Hematopoietic multipotent progenitor cell treated with erythropoietin and hydrocortisone succinate and interleukin-3 and kit ligand, for 4 days (in vitro differentiated cells): ENCODE measurements around the gene COMMD1.
"Not testable (repeated sequence)": the region's sequence is repeated elsewhere in the genome, so short reads cannot be mapped to it uniquely, and the experiment has no call there.

Experiments used
- DNase-seq: peaks from one replicate; pipeline ENCODE4 v3.0.0-alpha.2; 2015

The COMMD1 gene

DNA sequence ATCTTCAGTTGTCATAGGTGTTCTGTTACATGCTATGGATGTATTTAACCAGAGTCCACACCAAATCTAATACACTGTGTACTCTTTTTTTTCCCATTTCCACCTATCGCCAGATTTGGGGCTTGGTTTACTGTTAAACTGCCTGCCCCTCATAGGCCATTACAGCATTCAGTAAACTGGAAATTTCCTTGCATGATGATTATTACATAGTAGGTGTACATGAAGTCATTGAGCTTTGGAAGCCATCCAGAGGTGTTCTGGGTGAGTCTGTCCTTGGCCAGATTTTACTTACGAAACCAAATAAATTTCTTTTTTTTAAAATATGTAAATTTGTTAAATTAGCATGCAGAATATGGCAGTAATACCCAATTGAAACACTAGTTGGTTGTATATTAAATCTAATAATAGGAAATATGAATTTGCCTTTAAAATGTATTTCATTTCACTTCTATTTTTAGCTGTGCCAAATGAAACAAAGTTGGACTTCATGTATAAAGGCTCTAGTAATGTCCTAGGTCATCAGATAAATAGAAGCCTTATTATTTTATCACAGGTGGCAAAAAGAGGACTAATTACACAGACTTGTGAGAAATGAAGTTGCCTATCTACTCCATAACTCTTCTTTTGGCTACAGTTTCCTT lies 60.7 kb downstream of the COMMD1 start:
- DNase-seq, result no peak

DNA sequence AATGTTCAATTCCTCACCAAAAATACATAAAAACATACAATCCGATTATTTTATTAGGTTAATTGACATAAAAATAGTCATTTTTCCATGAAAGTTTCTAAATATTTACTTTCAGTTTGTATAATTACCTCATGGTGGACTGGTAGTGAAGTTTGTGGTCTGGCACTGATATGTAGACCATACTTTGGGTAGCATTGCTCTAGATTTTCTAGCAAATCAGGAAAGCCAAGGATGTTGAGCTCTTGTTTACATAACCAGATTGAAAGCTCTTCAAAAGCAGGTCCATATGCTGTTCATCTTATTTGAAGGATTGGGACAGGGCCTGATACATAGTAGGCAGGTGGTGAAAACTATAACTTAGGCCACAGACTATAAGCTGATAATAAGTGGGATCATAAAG lies 61.8 kb downstream of the COMMD1 start:
- DNase-seq, result peak; percentile 13

DNA sequence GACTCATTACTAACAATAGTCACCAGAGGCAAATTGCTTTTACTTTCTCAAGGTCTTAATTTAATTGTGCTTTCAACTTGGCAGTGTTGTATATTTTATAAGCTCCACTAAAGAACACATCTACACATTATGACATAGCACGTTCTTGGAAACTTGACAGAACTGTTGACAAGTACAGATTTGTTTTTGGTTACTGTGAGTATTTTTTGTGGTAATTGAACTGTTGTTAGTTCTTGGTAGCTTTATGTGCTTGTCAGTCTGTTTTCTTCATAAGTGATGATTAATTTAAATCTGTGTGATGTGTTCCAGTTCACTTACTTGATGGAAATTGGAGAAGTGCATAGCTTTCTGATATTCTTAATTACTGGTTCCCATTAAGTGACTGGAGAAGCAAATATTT lies 63.9 kb downstream of the COMMD1 start:
- no peak for DNase-seq

DNA sequence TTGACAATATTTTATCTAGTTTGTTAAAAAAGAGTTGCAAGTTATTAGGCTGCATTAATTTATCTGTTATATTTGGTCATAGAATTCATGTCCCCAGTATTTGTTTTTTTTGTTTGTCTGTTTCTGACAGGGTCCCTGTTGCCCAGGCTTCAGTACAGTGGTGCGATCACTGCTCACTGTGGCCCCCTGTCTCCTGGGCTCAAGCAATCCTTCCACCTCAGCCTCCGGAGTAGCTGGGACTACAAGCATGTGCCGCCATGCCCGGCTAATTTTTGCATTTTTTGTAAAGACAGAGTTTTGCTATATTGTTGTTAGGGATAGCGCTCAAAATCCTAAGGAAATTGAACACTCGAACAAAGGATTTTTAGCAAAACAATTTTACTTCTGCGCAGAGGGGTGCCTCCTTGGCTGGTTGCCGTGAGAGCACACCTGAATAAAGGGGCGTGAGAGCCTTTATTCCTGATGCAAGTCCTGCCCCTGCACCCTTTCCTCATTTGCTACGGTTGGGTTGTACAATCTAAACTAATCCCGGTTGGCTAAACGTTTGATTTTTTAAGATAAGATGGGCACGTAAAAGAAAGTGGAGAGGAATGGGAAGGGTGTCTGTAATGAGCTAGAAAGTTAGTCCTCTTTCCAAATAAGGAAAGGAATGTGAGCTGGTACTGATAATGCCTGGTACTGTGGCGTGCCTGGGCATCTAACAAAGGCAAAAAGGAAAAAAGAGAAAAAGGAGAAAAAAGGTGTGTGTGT lies 65.5 kb downstream of the COMMD1 start:
- no peak for DNase-seq

DNA sequence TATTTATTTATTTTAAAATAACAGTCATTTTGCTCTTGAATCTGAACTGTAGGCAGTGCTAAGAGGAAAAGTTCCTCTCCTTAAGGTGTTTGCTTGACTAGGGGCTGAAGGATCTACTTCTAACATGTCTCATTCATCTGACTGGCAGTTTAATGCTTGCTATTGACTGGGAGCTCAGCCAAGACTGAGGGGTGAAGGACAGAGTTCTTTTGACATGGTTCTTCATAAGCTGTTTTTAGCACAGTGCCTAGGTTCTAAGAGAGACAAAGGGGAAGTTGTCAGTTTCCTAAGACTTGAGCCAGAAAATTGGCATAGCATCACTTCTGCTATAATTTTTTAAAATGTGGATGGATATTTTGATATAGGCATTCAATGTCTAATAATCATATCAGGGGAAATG lies 73.0 kb downstream of the COMMD1 start:
- DNase-seq, result peak; percentile 85

DNA sequence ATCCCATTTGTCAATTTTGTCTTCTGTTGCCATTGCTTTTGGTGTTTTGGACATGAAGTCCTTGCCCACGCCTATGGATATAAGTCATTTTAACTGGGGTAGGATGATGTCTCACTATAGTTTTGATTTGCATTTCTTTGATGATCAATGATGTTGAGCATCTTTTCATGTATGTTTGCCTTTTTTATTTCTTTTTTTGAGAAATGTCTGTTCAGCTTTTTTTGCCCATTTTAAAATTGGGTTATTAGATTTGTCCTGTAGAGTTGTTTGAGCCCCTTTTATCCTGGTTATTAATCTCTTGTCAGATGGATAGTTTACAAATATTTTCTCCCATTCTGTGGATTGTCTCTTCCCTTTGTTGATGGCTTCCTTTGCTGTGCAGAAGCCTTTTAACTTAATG lies 75.3 kb downstream of the COMMD1 start:
- DNase-seq, result no peak

DNA sequence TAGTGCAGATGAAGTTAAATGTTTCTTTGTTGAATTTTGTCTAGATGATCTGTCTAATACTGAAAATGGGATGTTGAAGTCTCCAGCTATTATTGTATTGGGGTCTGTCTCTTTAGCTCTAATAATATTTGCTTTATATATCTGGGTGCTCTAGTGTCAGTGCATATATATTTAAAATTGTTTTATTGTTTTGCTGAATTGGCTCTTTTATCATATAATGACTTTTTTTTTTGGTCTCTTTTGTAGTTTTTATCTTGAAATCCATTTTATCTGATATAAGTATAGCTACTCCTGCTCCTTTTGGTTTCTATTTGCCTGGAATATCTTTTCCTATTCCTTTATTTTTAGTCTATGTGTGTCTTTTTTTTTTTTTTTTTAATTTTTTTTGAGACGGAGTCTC lies 79.2 kb downstream of the COMMD1 start:
- DNase-seq, result no peak

DNA sequence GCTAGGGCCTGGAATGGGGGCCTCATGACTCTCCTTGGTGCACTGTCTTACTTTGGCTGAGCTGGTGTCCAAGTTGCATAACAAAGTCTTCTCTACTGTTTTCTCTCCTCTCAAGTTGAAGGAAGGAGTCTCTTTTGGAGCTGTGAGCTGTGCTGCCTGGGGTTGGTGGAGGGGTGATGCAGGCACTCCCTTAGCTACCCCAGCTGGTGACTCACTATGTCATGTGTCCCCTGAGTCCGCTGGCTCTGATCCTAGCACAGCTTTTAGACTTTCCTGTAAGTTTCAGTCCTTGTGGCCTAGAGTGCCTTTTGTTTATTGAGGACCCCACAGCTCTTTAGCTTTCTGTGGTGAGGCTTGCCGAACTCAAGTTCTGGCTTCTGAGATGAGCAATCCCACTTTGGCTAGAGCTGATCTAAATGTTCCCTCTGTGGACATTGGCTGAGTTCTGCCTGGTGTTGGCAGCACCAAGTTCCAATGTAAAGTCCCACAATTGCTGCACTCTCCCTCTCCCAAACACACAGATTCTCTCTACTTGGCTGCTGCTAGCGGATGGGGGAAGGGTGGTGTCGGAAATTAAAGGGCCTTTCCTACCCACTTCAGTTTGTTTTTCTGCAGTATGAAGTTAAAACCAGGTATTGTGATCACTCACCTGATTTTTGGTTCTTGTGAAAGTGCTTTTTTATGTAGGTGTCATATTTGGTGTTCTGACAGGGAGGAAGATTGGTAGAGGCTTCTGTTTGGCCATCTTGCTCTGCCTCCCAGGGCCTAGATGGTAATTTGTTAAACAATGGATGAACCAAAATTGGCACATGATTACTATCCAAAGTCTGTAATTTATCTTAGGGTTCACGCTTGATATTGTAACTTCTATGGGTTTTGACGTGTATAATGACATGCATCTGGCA lies 83.2 kb downstream of the COMMD1 start:
- peak; percentile 18 for DNase-seq

DNA sequence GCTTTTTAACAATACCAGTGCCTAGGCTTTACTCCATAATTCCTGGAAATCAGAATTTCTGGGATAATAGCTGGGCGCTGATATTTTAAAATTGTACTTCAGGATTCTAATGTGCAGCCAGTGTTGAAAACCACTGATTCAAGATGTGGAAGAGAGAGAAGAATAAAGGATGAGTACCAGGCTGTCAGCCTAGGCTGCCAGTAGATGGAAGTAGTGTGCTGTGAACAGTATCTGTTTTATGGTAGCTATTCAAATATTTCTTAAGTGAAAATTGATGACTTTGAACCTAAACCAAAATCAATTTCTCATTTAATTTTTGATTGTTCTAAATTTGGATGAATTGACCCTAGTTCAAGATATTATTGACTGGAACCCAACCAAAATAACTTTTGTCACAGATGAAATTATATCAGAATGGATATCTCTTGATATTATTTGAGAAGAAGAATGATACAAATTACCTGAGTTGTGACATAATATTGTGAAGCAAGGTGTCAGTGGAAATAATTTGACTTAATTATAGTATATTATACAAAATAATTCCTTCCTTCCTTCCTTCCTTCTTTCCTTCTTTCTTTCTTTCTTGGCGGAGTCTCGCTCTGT lies 88.0 kb downstream of the COMMD1 start:
- DNase-seq, result peak; percentile 81

DNA sequence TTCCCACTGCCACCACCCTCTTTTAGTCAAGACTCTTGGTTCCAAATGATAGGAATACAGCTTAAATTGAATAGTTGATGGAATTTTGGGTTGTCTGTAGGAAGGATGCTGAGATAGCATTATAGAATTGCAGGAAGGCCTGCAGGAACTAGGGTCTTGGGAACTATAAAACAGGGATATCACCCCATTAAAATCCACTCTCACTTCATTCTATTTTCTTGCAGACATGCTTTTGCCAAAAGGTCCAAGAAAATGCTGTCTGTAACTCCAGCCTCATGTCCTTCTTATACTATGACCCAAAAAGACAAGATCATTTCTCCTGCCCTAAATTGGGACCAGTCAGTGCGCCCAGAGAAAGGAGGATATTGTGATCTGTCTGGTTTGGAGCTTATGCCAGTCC lies 89.1 kb downstream of the COMMD1 start:
- no peak for DNase-seq

DNA sequence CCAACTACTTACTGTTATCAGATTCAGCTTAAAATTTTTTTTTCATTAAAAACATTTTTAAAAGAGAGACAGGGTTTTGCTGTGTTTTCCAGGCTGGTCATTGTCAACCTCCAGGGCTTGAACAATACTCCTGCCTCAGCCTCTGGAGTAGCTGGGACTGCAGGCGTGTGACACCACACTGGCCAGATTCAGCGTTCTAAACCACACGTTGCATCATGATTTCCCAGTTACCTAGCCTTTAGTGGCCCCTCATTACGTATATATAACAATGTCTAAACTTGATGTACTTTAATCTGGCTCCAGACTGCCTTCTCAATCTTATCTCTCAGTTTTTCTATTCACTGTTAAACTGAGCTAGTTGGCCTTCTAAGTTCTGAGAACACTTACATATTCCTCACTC lies 89.6 kb downstream of the COMMD1 start:
- DNase-seq, result peak; percentile 45

DNA sequence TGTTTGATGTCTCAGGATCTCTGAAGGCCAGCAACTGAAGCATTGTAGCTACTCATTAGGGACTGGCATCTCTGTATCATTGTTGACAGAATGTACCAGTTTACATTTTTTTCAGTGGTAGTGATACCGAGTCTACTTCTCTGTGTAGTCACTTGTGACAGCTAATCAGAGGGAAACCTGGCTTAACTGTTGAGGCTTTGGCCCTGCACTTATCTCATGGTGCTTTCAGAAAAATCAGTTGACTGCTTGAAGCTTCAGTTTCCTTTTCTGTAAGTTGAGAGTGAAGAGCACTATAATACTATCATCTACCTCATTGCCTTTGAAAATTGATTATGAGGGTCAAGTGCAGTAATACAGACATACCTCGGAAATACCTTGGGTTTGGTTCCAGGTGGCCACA lies 90.0 kb downstream of the COMMD1 start:
- peak; percentile 63 for DNase-seq

DNA sequence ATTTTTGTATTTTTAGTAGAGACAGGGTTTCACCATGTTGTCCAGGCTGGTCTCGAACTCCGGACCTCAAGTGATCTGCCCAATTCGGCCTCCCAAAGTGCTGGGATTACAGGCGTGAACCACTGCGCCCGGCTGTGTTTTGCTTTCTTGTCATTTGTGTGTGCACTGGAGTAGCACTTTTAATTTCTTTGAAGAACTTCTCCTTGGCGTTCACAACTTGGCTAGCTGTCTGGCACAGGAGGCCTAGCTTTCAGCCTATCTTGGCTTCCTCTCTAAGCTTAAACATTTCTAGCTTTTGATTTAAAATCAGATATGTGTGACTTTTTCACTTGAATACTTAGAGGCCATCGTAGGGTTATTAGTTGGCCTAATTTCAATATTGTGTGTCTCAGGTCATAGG lies 93.0 kb downstream of the COMMD1 start:
- no peak for DNase-seq

DNA sequence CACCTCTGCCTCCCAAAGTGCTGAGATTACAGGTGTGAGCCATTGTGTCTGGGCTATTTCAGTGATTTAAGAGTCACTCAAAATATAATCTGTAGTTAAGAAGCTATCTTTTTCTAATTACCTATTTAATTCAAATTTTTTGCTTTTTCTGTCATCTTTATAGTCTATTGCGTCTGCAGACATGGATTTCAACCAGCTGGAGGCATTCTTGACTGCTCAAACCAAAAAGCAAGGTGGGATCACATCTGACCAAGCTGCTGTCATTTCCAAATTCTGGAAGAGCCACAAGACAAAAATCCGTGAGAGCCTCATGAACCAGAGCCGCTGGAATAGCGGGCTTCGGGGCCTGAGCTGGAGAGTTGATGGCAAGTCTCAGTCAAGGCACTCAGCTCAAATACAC lies 95.1 kb downstream of the COMMD1 start:
- no peak for DNase-seq

DNA sequence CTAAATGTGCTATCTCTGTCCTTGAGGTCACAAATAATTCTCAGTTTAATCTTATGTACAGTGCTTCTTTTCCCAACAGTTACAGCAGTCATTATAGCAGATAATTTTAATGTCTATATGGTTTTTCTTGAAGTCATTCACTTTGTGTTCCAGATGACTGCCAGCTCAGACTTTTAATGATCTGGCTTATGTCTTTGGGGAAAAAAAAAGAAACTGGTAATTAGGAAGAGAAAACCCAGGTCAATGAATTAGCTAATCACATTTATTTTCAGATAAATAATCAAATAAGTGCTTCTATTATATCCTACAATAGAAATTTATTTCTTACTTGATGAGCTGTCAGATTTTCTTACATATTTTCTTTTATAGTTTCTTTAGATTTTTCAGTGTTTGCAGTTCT lies 96.0 kb downstream of the COMMD1 start:
- DNase-seq, result no peak

DNA sequence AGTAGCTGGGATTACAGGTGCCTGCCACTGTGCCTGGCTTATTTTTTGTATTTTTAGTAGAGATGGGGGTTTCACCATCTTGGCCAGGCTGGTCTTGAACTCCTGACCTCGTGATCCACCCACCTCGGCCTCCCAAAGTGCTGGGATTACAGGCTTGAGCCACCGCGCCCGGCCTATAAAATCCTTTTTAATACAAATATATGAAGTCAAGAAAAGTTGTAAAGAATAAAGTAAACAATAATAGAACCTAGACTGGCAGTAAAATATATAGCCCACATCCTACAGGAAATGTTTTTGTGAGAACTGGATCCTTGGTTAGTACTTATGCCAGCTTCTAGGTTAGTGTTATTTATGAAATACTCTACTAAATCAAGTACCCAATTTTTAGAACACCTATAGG lies 99.0 kb downstream of the COMMD1 start:
- not testable (repeated sequence) for DNase-seq

DNA sequence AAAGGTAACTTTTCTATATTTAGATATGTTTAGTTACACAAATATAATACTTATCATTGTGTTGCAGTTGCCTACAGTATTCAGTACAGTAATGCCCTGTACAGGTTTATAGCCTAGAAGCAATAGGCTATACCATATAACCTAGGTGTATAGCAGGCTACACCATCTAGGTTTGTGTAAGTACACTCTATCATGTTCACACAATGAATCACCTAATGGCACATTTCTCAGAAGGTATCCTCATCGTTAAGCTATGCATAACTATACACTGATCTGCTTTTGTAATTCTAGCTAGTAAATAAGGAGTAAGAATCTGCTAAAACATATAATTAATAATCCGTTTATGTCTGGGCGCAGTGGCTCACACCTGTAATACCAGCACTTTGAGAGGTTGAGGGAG lies 102.1 kb downstream of the COMMD1 start:
- no peak for DNase-seq

DNA sequence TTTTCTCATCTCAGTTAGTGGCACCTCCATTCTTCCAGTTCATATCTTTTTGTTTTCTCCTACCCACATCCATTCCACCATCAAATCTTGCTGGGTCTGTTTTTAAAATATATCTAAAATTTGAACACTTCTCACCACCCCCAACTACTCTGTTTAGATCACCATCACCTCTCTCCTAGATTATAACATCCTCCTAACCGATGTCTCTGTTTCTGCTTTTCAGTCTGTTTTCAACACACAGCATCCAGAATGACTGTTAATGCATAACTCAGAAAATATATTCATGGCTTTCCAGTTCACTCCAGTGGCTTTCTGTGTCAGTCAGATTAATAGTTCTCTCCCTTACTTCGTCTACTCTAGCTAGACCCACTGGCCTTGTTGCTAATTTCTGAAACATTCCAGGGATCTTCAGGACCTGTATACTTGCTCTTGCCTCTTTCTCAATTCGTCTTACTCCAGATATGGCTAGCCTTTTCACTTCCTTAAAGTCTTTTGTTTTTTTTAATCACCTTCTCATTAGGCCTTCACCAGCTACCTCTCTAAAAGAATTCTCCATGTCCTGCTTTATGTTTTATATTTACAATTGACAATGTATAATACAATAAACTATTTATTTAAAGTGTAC lies 105.3 kb downstream of the COMMD1 start:
- no peak for DNase-seq

DNA sequence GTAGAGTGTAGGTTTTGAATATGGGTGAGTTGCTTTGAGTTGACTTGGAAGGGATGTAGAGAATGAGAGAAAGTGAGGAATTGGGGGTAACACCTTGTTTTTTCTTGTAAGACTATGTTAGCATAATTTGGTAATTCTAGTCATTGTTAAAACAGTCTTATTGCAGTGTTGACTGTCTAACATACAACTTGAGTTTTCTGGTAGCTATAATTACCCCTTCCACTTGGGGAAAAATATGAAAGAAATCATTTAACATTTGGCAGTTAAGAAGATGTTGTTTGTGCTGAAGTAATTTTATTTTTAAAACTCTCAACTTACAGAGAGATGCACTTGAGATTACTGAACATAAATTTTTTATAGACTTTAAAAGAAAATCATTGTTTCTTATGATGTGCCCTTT lies 108.2 kb downstream of the COMMD1 start:
- DNase-seq, result no peak

DNA sequence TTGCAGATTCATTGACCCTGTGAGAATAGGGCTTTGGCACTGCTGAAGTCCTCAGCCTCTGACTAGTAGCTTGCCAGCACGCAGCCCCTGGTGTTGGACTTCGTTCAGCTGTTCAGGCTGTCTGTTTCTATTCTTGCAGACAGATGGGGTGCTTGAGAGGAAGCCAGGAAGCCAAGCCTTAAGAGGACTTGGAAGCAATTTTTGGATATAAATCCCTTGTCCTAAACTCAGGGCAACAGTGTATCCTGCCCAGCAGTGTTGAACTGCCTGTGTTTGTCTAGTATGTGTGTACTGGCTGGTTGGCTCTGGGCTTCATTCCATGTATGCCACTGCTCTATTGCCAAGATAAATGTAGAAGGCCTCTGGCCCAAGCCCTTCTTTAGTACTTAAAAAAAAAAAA lies 108.6 kb downstream of the COMMD1 start:
- peak; percentile 68 for DNase-seq

DNA sequence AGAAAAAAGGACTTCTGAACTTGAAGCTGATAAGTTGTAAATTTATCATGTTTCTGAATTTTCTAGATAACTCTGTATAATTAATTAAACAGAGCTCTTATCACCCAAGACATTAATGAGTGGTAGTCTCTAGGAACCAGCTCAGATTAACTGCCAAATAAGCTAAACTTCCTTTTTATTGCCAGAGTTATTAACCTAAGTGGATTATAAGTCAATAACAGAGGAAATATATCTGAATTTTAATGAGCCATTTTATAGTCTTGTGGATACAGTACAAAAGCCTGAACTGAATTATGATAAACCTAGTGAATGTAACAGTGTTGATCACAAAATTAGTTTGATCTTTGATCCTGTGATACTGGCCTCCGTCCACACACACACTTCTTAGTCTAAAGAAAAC lies 111.5 kb downstream of the COMMD1 start:
- no peak for DNase-seq

DNA sequence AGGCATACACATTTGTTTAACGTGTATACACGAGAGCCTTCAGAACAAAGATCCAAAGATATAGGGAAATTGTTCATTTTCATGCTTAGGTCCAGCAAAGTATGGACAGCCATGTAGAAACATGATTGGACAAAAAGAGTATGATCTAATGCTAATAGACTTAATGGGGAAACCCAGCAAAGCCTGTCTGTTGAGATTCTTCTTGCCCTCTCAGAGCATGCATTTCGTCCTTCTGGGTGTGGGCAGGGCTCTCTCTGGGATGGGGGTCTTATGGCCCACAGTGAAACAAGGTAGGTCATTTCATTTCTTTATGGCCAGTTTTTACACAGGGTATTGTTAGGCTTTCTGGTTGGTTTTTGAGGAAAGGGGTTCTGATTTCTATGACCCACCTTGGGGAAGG lies 124.4 kb downstream of the COMMD1 start:
- no peak for DNase-seq

DNA sequence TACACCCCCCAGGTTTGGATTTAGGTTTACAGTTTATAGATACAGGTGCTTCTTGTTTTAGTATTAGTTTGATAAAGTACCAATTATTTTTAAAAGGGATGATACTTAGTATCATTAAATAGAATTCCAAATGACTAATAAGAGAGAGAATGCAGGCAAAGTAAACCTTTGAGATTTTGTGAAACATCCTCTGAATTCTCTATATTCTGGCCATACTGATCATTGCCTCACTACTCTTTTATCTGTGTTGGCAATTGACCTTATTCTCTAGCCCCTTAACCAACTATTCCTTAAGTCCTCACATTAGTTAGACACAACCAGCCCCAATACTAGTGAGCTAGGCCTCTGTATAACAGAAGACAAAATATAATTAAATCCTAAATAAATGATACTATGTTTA lies 125.4 kb downstream of the COMMD1 start:
- DNase-seq, result no peak
